Smooth muscle cell (in vitro differentiated cells): Measurements from ENCODE around the gene CMTM2. TPM values are rescaled to one million over a fixed set of nuclear protein-coding genes. Genes with fewer than 3 reads are reported as not detected.

Experiments used
- DNase-seq: peaks from one replicate; lab custom pipeline; 2025; ENCODE audit not compliant: unreplicated experiment; lab: John Stamatoyannopoulos, UW
- H2AFZ ChIP-seq: fragments of 200-600 bp; sonication (generic); 2 replicates; pipeline ENCODE4 v1.6.0; 2016; ENCODE audit warnings: antibody characterized with exemption, low read depth, mild to moderate bottlenecking
- H3F3A ChIP-seq: fragments of 200-600 bp; sonication (generic); 2 replicates; pipeline ENCODE4 v1.6.0; 2017; ENCODE audit warnings: antibody characterized with exemption, low read depth
- H3K27ac ChIP-seq: fragments of 200-600 bp; sonication (generic); 2 replicates; pipeline ENCODE4 v1.5.1; 2016; ENCODE audit warnings: low read depth, mild to moderate bottlenecking
- H3K27me3 ChIP-seq: fragments of 200-600 bp; sonication (generic); 2 replicates; pipeline ENCODE4 v1.6.1; 2016; ENCODE audit warnings: low read depth, mild to moderate bottlenecking
- H3K36me3 ChIP-seq: fragments of 200-600 bp; sonication (generic); 2 replicates; pipeline ENCODE4 v1.5.1; 2016; ENCODE audit warnings: low read depth
- H3K4me1 ChIP-seq: fragments of 200-600 bp; sonication (generic); 2 replicates; pipeline ENCODE4 v1.5.1; 2016; ENCODE audit warnings: low read depth
- H3K4me2 ChIP-seq: fragments of 200-600 bp; sonication (generic); 2 replicates; pipeline ENCODE4 v1.6.0; 2016; ENCODE audit warnings: mild to moderate bottlenecking
- H3K4me3 ChIP-seq: fragments of 200-600 bp; sonication (generic); 2 replicates; pipeline ENCODE4 v1.5.1; 2016; ENCODE audit warnings: mild to moderate bottlenecking
- H3K79me2 ChIP-seq: fragments of 200-600 bp; sonication (generic); 2 replicates; pipeline ENCODE4 v1.6.0; 2016; ENCODE audit warnings: low read depth, mild to moderate bottlenecking
- H3K9ac ChIP-seq: fragments of 200-600 bp; sonication (generic); 2 replicates; pipeline ENCODE4 v1.6.0; 2016; ENCODE audit warnings: low read depth
- H3K9me3 ChIP-seq: fragments of 200-600 bp; sonication (generic); replicated peaks from 2 replicates; pipeline ENCODE4 v1.5.1; 2016; ENCODE audit warnings: low read depth
- H4K20me1 ChIP-seq: fragments of 200-600 bp; sonication (generic); 2 replicates; pipeline ENCODE4 v1.6.0; 2016; ENCODE audit warnings: low read depth
- WGBS: methylation state at CpG from one replicate; pipeline ENCODE4 v1.1.7; 2016; ENCODE audit warnings: low lambda C conversion rate; 5-methylcytosine and 5-hydroxymethylcytosine counted together
- polyA plus RNA-seq: library from polyadenylated mRNA; unstranded; fragments of >200 nt; fragmentation: Nextera tagmentation; extraction: Ambion mirVana; gene quantifications from 2 replicates; pipeline ENCODE4 v1.2.1, GENCODE V29; 2016
- total RNA-seq: library from RNA; depleted of rRNA; stranded (reverse); fragments of >200 nt; gene quantifications from 2 replicates; pipeline ENCODE4 v1.2.3, GENCODE V29; 2014
- TF ChIP-seq, protein P1 (sequence below): fragments of 200-600 bp; sonication (generic); IDR thresholded peaks from 2 replicates; pipeline ENCODE4 v1.5.1; 2017; ENCODE audit warnings: borderline replicate concordance, mild to moderate bottlenecking, antibody characterized with exemption; ENCODE audit not compliant: insufficient read depth, poor library complexity, severe bottlenecking

The CMTM2 gene
- total and polyA plus RNA-seq, 2 experiments from 2014 or later, result not detected

GRCh38 chr16:66544016-66544757 is 35.1 kb upstream of the CMTM2 start:
- Histone ChIP-seq H3K4me1 (peaks cover 6% of the 10 kb centered on the region), H3K27me3 (no peaks in the 10 kb centered on the region)

DNA sequence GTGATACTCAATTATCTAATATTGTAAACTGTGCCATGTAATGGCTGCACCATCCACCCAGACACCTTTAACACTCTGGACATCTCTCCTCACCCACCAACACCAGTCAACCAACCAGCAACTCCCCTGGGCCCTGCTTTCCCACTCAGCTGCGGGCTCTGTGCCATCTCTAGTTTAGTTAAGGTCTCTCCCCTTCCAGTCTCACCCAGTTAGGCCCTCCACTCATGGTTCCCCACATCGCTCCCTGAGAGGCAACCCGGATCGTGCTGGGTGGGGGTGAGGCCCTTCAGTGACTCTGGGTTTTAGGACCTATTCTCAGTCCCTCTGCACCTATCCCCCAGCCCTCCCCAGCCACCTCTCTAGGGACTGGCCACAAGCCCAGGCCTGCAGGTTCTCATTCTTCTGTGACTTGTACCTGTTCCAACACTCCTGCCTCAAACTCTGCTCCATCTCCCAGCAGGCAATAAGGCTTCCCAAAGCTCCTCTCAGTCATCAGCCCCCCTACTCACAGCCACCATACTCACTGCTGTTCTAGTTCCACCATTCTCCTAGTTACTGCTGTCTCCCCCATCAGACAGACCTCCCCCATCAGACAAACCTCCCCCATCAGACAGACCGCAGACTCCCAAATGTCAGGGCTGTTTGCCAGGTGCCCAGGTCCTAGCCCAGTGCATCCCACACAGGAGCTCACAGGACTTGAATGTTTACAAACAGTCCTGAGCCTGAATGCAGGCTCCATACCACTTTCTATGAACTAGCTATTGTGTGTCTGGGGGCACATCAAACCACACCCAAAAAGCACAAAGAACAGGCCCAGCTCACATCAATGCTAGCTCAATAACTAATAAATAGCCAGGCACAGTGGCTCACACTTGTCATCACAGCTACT is 31.9 kb upstream of the CMTM2 start:
- Histone ChIP-seq H3K79me2 (no peaks in the 10 kb centered on the region), H3K27me3 (no peaks in the 10 kb centered on the region), H3K4me1 (peaks cover 13% of the 10 kb centered on the region), H3K27ac (no peak overlapping the region), H3K9ac (no peak overlapping the region), H3K4me3 (no peak overlapping the region), H3K4me2 (no peak overlapping the region), H3K36me3 (no peaks in the 10 kb centered on the region), H3K9me3 (no peaks in the 10 kb centered on the region), H3F3A (peaks cover 9% of the 10 kb centered on the region), H2AFZ (no peak overlapping the region), H4K20me1 (no peaks in the 10 kb centered on the region)
- no peak for DNase-seq
- WGBS, result 95% methylated on average over 5 of the region's 5 CpGs
- TF ChIP-seq, protein P1, sequence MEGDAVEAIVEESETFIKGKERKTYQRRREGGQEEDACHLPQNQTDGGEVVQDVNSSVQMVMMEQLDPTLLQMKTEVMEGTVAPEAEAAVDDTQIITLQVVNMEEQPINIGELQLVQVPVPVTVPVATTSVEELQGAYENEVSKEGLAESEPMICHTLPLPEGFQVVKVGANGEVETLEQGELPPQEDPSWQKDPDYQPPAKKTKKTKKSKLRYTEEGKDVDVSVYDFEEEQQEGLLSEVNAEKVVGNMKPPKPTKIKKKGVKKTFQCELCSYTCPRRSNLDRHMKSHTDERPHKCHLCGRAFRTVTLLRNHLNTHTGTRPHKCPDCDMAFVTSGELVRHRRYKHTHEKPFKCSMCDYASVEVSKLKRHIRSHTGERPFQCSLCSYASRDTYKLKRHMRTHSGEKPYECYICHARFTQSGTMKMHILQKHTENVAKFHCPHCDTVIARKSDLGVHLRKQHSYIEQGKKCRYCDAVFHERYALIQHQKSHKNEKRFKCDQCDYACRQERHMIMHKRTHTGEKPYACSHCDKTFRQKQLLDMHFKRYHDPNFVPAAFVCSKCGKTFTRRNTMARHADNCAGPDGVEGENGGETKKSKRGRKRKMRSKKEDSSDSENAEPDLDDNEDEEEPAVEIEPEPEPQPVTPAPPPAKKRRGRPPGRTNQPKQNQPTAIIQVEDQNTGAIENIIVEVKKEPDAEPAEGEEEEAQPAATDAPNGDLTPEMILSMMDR, result no peak

More at GRCh38 chr16:66544016-66544757, 35.1 kb upstream of the CMTM2 start:
- H3K9me3 ChIP-seq, result no peaks in the 10 kb centered on the region
- H3K4me3 ChIP-seq, result no peak overlapping the region
- H3K4me2 ChIP-seq, result no peak overlapping the region
- WGBS, result 89% methylated on average over 7 of the region's 7 CpGs
- H2AFZ ChIP-seq, result no peak overlapping the region
- TF ChIP-seq, protein P1, result no peak
- H3K79me2 ChIP-seq, result no peaks in the 10 kb centered on the region
- H3K9ac ChIP-seq, result no peak overlapping the region
- DNase-seq, result no peak
- H3F3A ChIP-seq, result peaks cover 3% of the 10 kb centered on the region
- no peaks in the 10 kb centered on the region for H4K20me1 ChIP-seq
- H3K27ac ChIP-seq, result no peak overlapping the region
- no peaks in the 10 kb centered on the region for H3K36me3 ChIP-seq

GRCh38 chr16:66548068-66548467 is 31.2 kb upstream of the CMTM2 start:
- H3K36me3 ChIP-seq, result no peaks in the 10 kb centered on the region
- H3K9me3 ChIP-seq, result no peaks in the 10 kb centered on the region
- H3K79me2 ChIP-seq, result peaks cover 6% of the 10 kb centered on the region
- no peak overlapping the region for H3K9ac ChIP-seq
- no peaks in the 10 kb centered on the region for H4K20me1 ChIP-seq
- peaks cover 15% of the 10 kb centered on the region for H3K4me1 ChIP-seq
- H3K4me2 ChIP-seq, result no peak overlapping the region
- H3K27ac ChIP-seq, result no peak overlapping the region
- peaks cover 9% of the 10 kb centered on the region for H3F3A ChIP-seq
- H2AFZ ChIP-seq, result no peak overlapping the region
- WGBS, result 99% methylated on average over 4 of the region's 4 CpGs
- H3K27me3 ChIP-seq, result no peaks in the 10 kb centered on the region
- no peak overlapping the region for H3K4me3 ChIP-seq
- DNase-seq, result no peak
- TF ChIP-seq, protein P1, result no peak
